MCF 10A (cell line): ENCODE measurements around the gene LAMTOR5. TPM values are rescaled to one million over a fixed set of nuclear protein-coding genes. Genes with fewer than 3 reads are reported as not detected.

Experiments used
- BruUV-seq: library from RNA; stranded (reverse); fragments of 400-500 nt; replicated peaks from 2 replicates; lab custom pipeline; 2021; lab: Mats Ljungman, UMichigan
- CTCF ChIA-PET: fragments of 300-600 bp; sonication (Branson Sonifier 250); formaldehyde crosslinking; extraction: SDS; loops from one replicate; lab custom pipeline; 2021; ENCODE audit warnings: antibody characterized with exemption, inconsistent platforms; lab: Yijun Ruan, JAX
- POLR2A ChIA-PET: fragments of 300-600, 350-650 bp; sonication (Branson Sonifier 250); formaldehyde crosslinking; extraction: SDS; loops from one replicate; lab custom pipeline; 2020; ENCODE audit warnings: antibody characterized with exemption, inconsistent platforms; lab: Yijun Ruan, JAX
- DNase-seq: peaks from one replicate; pipeline ENCODE4 v3.0.0-alpha.2; 2018; ENCODE audit not compliant: unreplicated experiment
- H3K27ac Mint-ChIP-seq: one replicate; pipeline ENCODE4 v1.8.0; 2022; ENCODE audit warnings: mild to moderate bottlenecking, low read depth, mixed read lengths; ENCODE audit not compliant: unreplicated experiment
- H3K27me3 Mint-ChIP-seq: one replicate; pipeline ENCODE4 v1.8.0; 2022; ENCODE audit warnings: mixed read lengths; ENCODE audit not compliant: insufficient read depth, unreplicated experiment
- H3K36me3 Mint-ChIP-seq: one replicate; pipeline ENCODE4 v1.8.0; 2022; ENCODE audit warnings: mild to moderate bottlenecking, moderate library complexity, mixed read lengths; ENCODE audit not compliant: insufficient read depth, unreplicated experiment
- H3K4me1 Mint-ChIP-seq: one replicate; pipeline ENCODE4 v1.8.0; 2022; ENCODE audit warnings: mixed read lengths; ENCODE audit not compliant: insufficient read depth, unreplicated experiment
- H3K4me3 Mint-ChIP-seq: one replicate; pipeline ENCODE4 v1.8.0; 2022; ENCODE audit warnings: mild to moderate bottlenecking, moderate library complexity, mixed read lengths; ENCODE audit not compliant: unreplicated experiment
- H3K9me3 Mint-ChIP-seq: one replicate; pipeline ENCODE4 v1.8.0; 2022; ENCODE audit warnings: mixed read lengths; ENCODE audit not compliant: unreplicated experiment
- CTCF ChIP-seq: fragments of 200-600 bp; IDR thresholded peaks from one replicate; pipeline ENCODE4 v1.8.0; 2022; ENCODE audit warnings: antibody characterized with exemption, mild to moderate bottlenecking; ENCODE audit not compliant: unreplicated experiment
- intact Hi-C: fragments of 100-400 bp; cut with micrococcal nuclease; formaldehyde crosslinking; loops from 2 replicates; pipeline ENCODE4 v1.14.1; 2022
- total RNA-seq: library from RNA; stranded (reverse); gene quantifications from 2 replicates; pipeline ENCODE4 v1.2.3, GENCODE V29; 2022

The LAMTOR5 gene
- total RNA-seq, 1 experiment from 2014 or later, result 111 TPM

DNA sequence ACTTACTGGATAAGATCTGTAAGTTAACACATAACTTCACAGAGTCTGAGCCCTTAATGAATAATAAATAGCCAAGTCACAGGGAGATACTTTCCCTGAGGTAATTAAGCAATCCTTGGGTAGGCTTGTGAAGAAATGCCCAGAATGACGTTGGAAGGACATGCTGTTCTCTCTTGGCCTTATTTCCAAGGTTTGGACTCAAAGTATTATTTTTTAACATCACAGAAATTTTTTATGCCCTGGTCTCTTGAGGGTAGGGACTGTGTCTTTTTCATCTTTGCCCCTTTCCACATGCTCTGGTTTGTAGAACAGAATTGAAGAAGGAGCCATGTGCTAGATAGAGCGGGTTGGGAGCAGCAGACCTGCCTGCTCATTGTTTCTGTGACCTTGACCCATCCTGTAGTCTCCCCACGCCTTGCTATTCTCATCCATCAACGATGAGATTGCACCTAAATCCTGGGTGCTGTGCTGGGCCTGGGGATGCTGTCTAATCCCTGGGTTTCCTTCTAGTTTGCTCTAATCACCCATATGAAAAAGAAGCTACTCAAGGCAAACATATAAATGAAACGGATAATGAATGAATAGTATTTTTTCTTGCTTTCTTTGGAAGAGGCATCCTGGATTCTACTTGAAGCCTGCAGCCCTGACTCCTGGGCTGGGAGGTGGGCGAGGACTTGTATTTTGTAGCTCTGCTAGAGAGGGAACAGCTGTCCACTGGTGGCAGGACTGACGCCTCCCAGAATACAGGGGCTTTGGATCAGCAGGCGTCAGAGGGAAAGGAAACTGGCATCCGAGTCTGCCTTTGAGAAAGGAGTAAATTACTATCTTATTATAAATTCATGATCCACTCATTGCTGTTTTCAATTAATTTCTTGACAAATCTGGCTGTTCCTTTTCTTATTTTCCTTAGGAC, 17.5 kb upstream of the LAMTOR5 start:
- Mint-ChIP-seq H3K36me3 (peaks cover 6% of the 10 kb centered on the region), H3K27me3 (peaks cover 4% of the 10 kb centered on the region), H3K9me3 (no peaks in the 10 kb centered on the region), H3K27ac (peak overlapping the region; percentile 49), H3K4me3 (no peak overlapping the region), H3K4me1 (peaks cover 22% of the 10 kb centered on the region)
- no TSS peak for BruUV-seq
- no peak for TF ChIP-seq CTCF
- POLR2A ChIA-PET, result interaction anchor here (0.7 to 4.2 kb wide), 7 partner anchors 9 to 84 kb away, joined by 3 to 28 read pairs (median 6); partner anchors contain the start of gene LAMTOR5
- CTCF ChIA-PET, result interaction anchor here (0.6 to 2.0 kb wide), 9 partner anchors 10 to 217 kb away, joined by 3 to 13 read pairs (median 3); no protein-coding TSS in a partner anchor
- intact Hi-C loops, result no loop called here
- peak; percentile 35 for DNase-seq

- Mint-ChIP-seq H3K4me3 (no peak overlapping the region), H3K27me3 (no peaks in the 10 kb centered on the region), H3K36me3 (peaks cover 6% of the 10 kb centered on the region), H3K27ac (peak overlapping the region; percentile 63), H3K4me1 (peaks cover 22% of the 10 kb centered on the region), H3K9me3 (no peaks in the 10 kb centered on the region)
- ChIA-PET CTCF (interaction anchor here (0.6 to 16.5 kb wide), 7 partner anchors 8 to 219 kb away, joined by 3 to 808 read pairs (median 4); partner anchors contain the start of gene PROK1), POLR2A (interaction anchor here (0.7 to 2.1 kb wide), 5 partner anchors 9 to 82 kb away, joined by 3 to 7 read pairs (median 4); partner anchors contain the start of gene RBM15)
- intact Hi-C loops, result no loop called here
- no peak for TF ChIP-seq CTCF
- DNase-seq, result peak; percentile 27
- BruUV-seq, result no TSS peak
Measured at GRCh38 chr1:110420874-110421793, 13.6 kb upstream of the LAMTOR5 start.

DNA sequence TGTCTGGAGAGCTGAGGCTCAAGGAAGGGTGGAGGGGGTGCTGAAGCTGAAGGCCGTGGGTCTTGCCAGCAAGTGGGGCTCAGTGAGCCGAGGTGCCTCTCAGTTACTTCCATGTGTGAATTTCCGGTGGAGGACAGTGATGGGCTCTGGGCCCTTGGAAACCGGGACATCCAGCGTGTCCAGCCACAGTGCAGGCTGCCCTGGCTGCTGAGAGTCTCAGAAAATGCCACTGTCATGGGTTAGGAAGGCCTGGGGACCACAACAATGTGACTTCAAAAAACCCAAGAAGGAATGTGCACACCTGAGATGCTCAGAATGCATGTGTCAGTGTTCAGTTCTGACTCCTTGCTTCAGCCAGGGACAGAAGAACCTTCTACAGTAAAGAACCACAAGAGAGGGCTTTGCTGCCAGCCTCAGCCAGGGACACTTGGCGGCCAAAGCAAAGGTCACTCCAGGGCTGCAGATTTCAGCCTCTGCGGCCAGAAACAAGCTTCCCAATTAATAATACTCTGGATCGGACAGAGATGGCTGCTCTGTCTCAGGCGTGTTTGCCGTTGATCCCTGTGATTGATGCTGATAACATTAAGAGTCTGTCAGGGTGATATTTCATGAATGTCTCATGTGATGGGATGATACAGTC, 12.6 kb upstream of the LAMTOR5 start:
- POLR2A ChIA-PET, result interaction anchor here (1.2 to 2.1 kb wide), 2 partner anchors 14 to 81 kb away, joined by 3 to 7 read pairs; partner anchors contain the start of gene RBM15
- Mint-ChIP-seq H3K27ac (peak overlapping the region; percentile 16), H3K4me3 (no peak overlapping the region), H3K9me3 (no peaks in the 10 kb centered on the region), H3K27me3 (no peaks in the 10 kb centered on the region), H3K36me3 (peaks cover 6% of the 10 kb centered on the region), H3K4me1 (peaks cover 18% of the 10 kb centered on the region)
- intact Hi-C loops, result no loop called here
- BruUV-seq, result no TSS peak
- no peak for TF ChIP-seq CTCF
- DNase-seq, result no peak
- CTCF ChIA-PET, result interaction anchor here (0.9 to 16.5 kb wide), 6 partner anchors 11 to 218 kb away, joined by 3 to 808 read pairs (median 4); partner anchors contain the start of gene PROK1
